Fibroblast of pulmonary artery (primary cell): ENCODE results near the gene PLXNA4.

Source experiments
- DNase-seq: peaks from one replicate; pipeline ENCODE4 v3.0.0-alpha.2; 2010; ENCODE audit warnings: low read depth
- H3K4me3 ChIP-seq: replicated peaks from 2 replicates; pipeline ENCODE4 v1.5.1; 2011; ENCODE audit warnings: low read depth, mild to moderate bottlenecking, control low read depth, low read length, moderate library complexity
- CTCF ChIP-seq: IDR thresholded peaks from 2 replicates; pipeline ENCODE4 v1.5.1; 2011; ENCODE audit warnings: mild to moderate bottlenecking, control low read depth, low read length, inconsistent platforms; ENCODE audit errors: missing control alignments

PLXNA4 gene

GRCh38 chr7:132187869-132188789 is 388.1 kb downstream of the PLXNA4 start:
- DNase-seq, result no peak
- no peak overlapping the region for H3K4me3 ChIP-seq
- no peak for TF ChIP-seq CTCF

- no peak for TF ChIP-seq CTCF
- no peak for DNase-seq
- H3K4me3 ChIP-seq, result no peak overlapping the region
Measured at GRCh38 chr7:132187391-132187790, 388.9 kb downstream of the PLXNA4 start.

GRCh38 chr7:132185150-132185549 is 391.1 kb downstream of the PLXNA4 start:
- TF ChIP-seq CTCF, result no peak
- H3K4me3 ChIP-seq, result no peak overlapping the region
- no peak for DNase-seq

- DNase-seq, result no peak
- no peak overlapping the region for H3K4me3 ChIP-seq
- TF ChIP-seq CTCF, result no peak
Measured at GRCh38 chr7:132183781-132184380, 392.4 kb downstream of the PLXNA4 start.

GRCh38 chr7:132182992-132183391 is 393.3 kb downstream of the PLXNA4 start:
- DNase-seq, result no peak
- H3K4me3 ChIP-seq, result no peak overlapping the region
- no peak for TF ChIP-seq CTCF

GRCh38 chr7:132181946-132182685 is 394.2 kb downstream of the PLXNA4 start:
- no peak for TF ChIP-seq CTCF
- no peak for DNase-seq
- no peak overlapping the region for H3K4me3 ChIP-seq
